ENCODE measurements around the gene DAZAP2.

DAZAP2 gene

GRCh38 chr12:51196547-51196946 is 42.1 kb upstream of the DAZAP2 start:
- H3K4me3 ChIP-seq (replicated peaks; ENCODE audit: low read depth, low read length), result no peak overlapping the region
- no peak for TF ChIP-seq CTCF (IDR thresholded peaks at IDR 0.05; ENCODE audit: low read depth, low read length, missing control alignments)
- no peak for DNase-seq (ENCODE audit: extremely low read depth, low read depth)

DNA sequence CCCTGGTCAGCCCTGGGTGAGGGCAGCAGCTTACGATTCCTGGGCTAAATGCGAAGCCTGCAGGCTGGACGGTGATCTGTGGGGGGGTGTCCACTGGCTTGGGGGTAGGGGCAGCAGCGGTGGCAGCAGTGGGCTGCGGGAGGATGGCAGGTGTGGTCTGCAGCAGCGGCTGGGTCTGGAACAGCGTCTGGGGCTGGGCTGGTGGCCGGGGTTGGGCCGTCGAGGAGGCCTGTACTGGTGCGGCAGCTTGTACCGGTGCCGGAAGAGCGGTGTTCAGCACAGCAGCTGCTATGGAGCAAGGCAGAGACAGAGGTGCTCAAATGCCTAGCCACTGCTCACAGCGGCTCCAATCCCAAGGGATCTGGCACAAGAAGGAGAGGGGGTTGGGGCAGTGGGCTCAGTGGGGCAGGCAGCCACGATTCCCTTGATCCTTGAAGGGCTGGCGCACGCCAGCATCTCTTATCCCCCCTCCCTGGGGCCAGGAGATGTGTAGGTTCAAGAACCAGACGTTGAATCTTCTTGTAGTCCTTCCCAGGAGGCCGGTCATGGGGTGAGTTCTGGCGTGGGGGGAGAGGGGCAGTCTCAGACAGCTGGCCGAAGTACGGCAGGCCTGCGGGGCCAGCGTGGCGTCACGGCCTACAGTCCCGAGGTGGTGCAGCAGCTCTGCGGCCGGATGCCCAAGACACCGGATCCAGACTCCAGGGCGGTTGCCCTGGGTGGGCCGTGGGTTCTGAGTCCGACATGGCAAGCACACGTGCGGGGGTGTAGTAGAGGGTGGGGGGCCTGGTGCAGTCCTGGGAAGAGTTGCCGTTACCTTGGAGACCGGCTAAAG is 40.7 kb upstream of the DAZAP2 start:
- H3K4me3 ChIP-seq (replicated peaks; ENCODE audit: low read depth, low read length), result no peak overlapping the region
- DNase-seq (ENCODE audit: extremely low read depth, low read depth), result no peak
- TF ChIP-seq CTCF (IDR thresholded peaks at IDR 0.05; ENCODE audit: low read depth, low read length, missing control alignments), result no peak

DNA sequence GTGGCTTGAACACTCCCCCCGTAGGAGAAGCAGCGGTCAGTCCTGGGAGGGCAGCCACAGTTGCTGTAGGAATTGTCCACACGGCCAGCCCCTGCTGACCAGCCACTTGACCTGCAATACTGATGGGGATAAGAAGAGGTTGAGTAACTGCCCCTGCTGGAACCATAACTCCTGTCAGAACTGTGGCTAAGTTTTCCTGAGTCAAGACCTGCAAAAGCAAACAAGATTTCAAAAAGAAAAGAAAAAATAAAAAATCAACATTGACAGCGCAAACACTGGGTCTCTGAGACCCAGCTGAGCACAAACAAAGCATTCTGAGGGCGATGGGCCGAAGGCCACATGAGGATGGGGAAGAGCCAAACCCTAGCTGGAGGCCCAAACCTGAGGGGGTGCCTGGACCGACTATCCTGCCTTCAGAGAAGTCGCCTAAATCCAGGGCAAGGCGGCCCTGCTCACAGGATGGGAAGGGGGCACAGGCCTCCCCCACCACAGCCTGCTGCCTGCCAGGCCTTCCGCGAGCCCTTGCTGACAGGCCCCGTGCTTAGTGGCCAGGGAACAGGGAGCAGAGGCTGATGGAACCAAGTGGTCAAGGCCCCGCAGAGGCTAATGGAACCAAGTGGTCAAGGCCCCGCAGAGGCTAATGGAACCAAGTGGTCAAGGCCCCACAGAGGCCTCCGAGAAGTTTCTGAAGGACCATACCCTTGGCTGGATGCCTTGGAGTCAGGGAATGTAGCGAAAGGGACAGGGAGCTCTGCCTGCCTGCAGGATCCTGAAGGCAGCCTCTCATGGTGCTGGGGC is 39.9 kb upstream of the DAZAP2 start:
- TF ChIP-seq CTCF (IDR thresholded peaks at IDR 0.05; ENCODE audit: low read depth, low read length, missing control alignments), result no peak
- DNase-seq (ENCODE audit: extremely low read depth, low read depth), result no peak
- H3K4me3 ChIP-seq (replicated peaks; ENCODE audit: low read depth, low read length), result no peak overlapping the region

- no peak for DNase-seq (ENCODE audit: extremely low read depth, low read depth)
- no peak overlapping the region for H3K4me3 ChIP-seq (replicated peaks; ENCODE audit: low read depth, low read length)
- no peak for TF ChIP-seq CTCF (IDR thresholded peaks at IDR 0.05; ENCODE audit: low read depth, low read length, missing control alignments)
Measured at GRCh38 chr12:51199366-51199945, 39.2 kb upstream of the DAZAP2 start.

DNA sequence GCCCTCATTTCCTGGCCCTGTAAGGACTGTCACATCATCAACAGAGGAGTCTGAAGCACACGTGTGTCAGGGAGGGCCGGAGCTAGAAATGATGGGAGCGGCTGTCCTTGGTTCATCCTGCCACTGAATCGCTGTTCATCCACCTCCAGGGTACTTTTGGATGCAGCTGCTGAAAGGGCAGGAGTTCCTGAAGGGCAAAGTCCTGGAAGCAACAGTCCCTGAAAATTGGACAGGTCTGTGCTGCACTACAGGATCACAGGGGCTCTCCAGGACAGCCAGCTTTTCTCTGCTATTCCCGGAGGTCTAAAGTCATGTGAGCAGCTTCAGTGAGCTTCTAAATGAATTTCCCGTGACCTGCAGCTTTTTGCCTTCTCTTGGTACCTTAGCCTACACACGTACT is 38.5 kb upstream of the DAZAP2 start:
- TF ChIP-seq CTCF (IDR thresholded peaks at IDR 0.05; ENCODE audit: low read depth, low read length, missing control alignments), result no peak
- no peak overlapping the region for H3K4me3 ChIP-seq (replicated peaks; ENCODE audit: low read depth, low read length)
- no peak for DNase-seq (ENCODE audit: extremely low read depth, low read depth)

DNA sequence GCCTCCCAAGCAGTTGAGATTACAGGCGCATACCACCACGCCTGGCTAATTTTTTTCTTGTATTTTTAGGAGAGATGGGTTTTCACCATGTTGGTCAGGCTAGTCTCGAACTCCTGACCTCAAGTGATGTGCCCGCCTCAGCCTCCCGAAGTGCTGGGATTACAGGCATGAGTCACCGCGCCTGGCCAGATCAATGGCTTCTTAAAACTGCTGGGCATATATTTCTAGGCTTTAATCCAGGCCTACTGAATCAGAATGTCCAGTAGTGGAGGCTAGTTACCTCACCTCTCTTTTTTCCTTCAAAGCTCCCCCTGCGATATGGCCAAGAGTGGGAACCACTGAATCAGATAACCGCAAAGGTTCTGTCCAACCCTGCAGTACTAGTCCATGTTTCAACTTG is 37.8 kb upstream of the DAZAP2 start:
- H3K4me3 ChIP-seq (replicated peaks; ENCODE audit: low read depth, low read length), result no peak overlapping the region
- no peak for TF ChIP-seq CTCF (IDR thresholded peaks at IDR 0.05; ENCODE audit: low read depth, low read length, missing control alignments)
- no peak for DNase-seq (ENCODE audit: extremely low read depth, low read depth)

Data from HFF-Myc (cell line).